AG04449 (cell line): Measurements from ENCODE around the gene COL4A1.
A peak's percentile ranks its signal among the peaks of the same experiment; 100 is the strongest.

ENCODE experiments used
- CTCF ChIA-PET: fragments of 350-600 bp; formaldehyde crosslinking; extraction: SDS; loops from one replicate; lab custom pipeline; 2021; ENCODE audit warnings: antibody characterized with exemption; lab: Yijun Ruan, JAX
- POLR2A ChIA-PET: fragments of 400-600, 350-600 bp; formaldehyde crosslinking; extraction: SDS; loops from one replicate; lab custom pipeline; 2020; ENCODE audit warnings: antibody characterized with exemption, inconsistent platforms; lab: Yijun Ruan, JAX
- DNase-seq: peaks from one replicate; pipeline ENCODE4 v3.0.0-alpha.2; 2010; ENCODE audit warnings: low read depth, low spot score
- H3K4me3 ChIP-seq: 2 replicates; pipeline ENCODE4 v1.5.1; 2011; ENCODE audit warnings: low read depth, mild to moderate bottlenecking, control low read depth, low read length
- CTCF ChIP-seq: IDR thresholded peaks from one replicate; pipeline ENCODE4 v1.5.1; 2011; ENCODE audit warnings: mild to moderate bottlenecking, moderate library complexity, low read length, control low read depth, inconsistent platforms; ENCODE audit not compliant: insufficient read depth; ENCODE audit errors: missing control alignments

COL4A1 gene

GRCh38 chr13:110121422-110122083, 185.4 kb downstream of the COL4A1 start:
- CTCF ChIA-PET: interaction anchor here (0.9 to 1.2 kb wide), 2 partner anchors 331 to 337 kb away, joined by 3 read pairs; no protein-coding TSS in a partner anchor
- DNase-seq: no peak
- TF ChIP-seq CTCF: no peak
- POLR2A ChIA-PET: no interaction called here
- no peak overlapping the region for H3K4me3 ChIP-seq

- no peak for DNase-seq
- TF ChIP-seq CTCF: no peak
- H3K4me3 ChIP-seq: no peak overlapping the region
- CTCF ChIA-PET: interaction anchor here (0.9 to 2.6 kb wide), 2 partner anchors 10 to 329 kb away, joined by 3 to 9 read pairs; no protein-coding TSS in a partner anchor
- POLR2A ChIA-PET: interaction anchor here (0.6 kb wide), 1 partner anchor 966 kb away, joined by 3 read pairs; no protein-coding TSS in a partner anchor
Measured at GRCh38 chr13:110119935-110120905, 186.7 kb downstream of the COL4A1 start.

GRCh38 chr13:110118106-110118505, 188.9 kb downstream of the COL4A1 start:
- DNase-seq: no peak
- no peak for TF ChIP-seq CTCF
- H3K4me3 ChIP-seq: no peak overlapping the region
- ChIA-PET CTCF (interaction anchor here (1.0 to 2.6 kb wide), 2 partner anchors 8 to 18 kb away, joined by 3 to 9 read pairs; no protein-coding TSS in a partner anchor), POLR2A (no interaction called here)

DNA sequence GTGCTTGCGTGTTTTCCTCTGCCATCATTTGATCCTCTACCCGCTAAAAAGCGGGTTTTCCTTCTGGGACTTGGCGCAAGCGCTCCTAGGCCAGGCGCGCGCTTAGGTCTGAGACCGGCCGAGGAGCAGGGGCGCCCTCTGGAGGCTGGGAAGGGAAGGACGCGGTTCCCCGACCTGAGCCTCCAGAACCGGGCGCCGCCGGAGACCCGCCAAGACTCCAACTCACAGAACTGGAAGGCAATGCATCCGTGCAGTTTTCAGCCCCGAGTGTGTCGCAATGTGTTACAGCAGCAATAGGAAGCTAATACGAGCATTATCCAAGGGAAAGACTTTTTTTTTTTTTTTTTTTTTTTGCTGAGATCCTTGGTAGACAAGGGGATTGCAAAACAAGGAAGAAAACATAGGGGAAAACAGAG, 190.9 kb downstream of the COL4A1 start:
- CTCF ChIA-PET: interaction anchor here (0.6 to 6.2 kb wide), 38 partner anchors 9 to 1203 kb away, joined by 3 to 40 read pairs (median 3); no protein-coding TSS in a partner anchor
- no peak for DNase-seq
- TF ChIP-seq CTCF: peak; percentile 97
- no peak overlapping the region for H3K4me3 ChIP-seq
- POLR2A ChIA-PET: no interaction called here

DNA sequence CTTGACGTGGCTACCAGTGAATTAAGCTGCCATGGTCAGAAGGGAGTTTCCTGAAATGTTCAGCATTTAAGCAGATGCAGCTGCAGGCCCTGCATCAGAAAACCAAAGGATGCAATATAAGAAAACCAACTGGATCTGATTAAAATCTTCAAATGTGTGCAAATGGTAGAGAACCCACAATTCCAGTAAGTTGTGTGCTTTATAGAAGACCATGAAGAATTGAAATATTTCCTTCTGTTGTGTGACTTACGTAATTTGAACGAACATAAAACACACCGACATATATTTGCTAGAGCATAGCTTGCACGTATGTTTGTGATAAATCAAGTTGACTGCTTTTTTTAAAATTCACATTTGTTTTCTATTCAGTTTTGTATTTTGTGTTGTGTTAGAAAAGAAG, 191.4 kb downstream of the COL4A1 start:
- no peak for TF ChIP-seq CTCF
- ChIA-PET POLR2A (no interaction called here), CTCF (interaction anchor here (0.7 to 6.2 kb wide), 21 partner anchors 9 to 1200 kb away, joined by 3 to 40 read pairs (median 4); no protein-coding TSS in a partner anchor)
- no peak overlapping the region for H3K4me3 ChIP-seq
- DNase-seq: no peak
